B cell (primary cell): Measurements from ENCODE around the gene MEGF11.

ENCODE experiments used
- CTCF ChIP-seq: fragments of 200-600 bp; IDR thresholded peaks from one replicate; pipeline ENCODE4 v1.8.0; 2022; ENCODE audit warnings: antibody characterized with exemption, mild to moderate bottlenecking
- EZH2 ChIP-seq: IDR thresholded peaks from 2 replicates; pipeline ENCODE4 v1.6.1; 2012; ENCODE audit warnings: borderline replicate concordance, low read depth, mild to moderate bottlenecking, moderate library complexity, low read length; ENCODE audit not compliant: insufficient read depth, poor library complexity, severe bottlenecking

GRCh38 chr15:65909831-65910230, 343.7 kb downstream of the MEGF11 start:
- no peak for TF ChIP-seq CTCF
- TF ChIP-seq EZH2: no peak
